Measurements from ENCODE around the gene CD63.

CD63 gene

GRCh38 chr12:55695349-55695748 lies 33.5 kb downstream of the CD63 start:
- no peak overlapping the region for H3K4me3 ChIP-seq (replicated peaks; ENCODE audit: low read depth, low read length)
- DNase-seq (ENCODE audit: low read depth), result no peak
- TF ChIP-seq CTCF (IDR thresholded peaks at IDR 0.05; ENCODE audit: low read length, missing control alignments), result no peak

- no peak for DNase-seq (ENCODE audit: low read depth)
- TF ChIP-seq CTCF (IDR thresholded peaks at IDR 0.05; ENCODE audit: low read length, missing control alignments), result no peak
- no peak overlapping the region for H3K4me3 ChIP-seq (replicated peaks; ENCODE audit: low read depth, low read length)
These were observed 34.2 kb downstream of the CD63 start for GRCh38 chr12:55694651-55695050.

- TF ChIP-seq CTCF (IDR thresholded peaks at IDR 0.05; ENCODE audit: low read length, missing control alignments), result no peak
- no peak overlapping the region for H3K4me3 ChIP-seq (replicated peaks; ENCODE audit: low read depth, low read length)
- no peak for DNase-seq (ENCODE audit: low read depth)
These were observed 34.7 kb downstream of the CD63 start for GRCh38 chr12:55694188-55694515.

GRCh38 chr12:55693323-55694187 lies 35.3 kb downstream of the CD63 start:
- TF ChIP-seq CTCF (IDR thresholded peaks at IDR 0.05; ENCODE audit: low read length, missing control alignments), result no peak
- H3K4me3 ChIP-seq (replicated peaks; ENCODE audit: low read depth, low read length), result no peak overlapping the region
- no peak for DNase-seq (ENCODE audit: low read depth)

- H3K4me3 ChIP-seq (replicated peaks; ENCODE audit: low read depth, low read length), result no peak overlapping the region
- TF ChIP-seq CTCF (IDR thresholded peaks at IDR 0.05; ENCODE audit: low read length, missing control alignments), result no peak
- DNase-seq (ENCODE audit: low read depth), result no peak
These were observed 36.0 kb downstream of the CD63 start for GRCh38 chr12:55692631-55693322.

- no peak for DNase-seq (ENCODE audit: low read depth)
- no peak for TF ChIP-seq CTCF (IDR thresholded peaks at IDR 0.05; ENCODE audit: low read length, missing control alignments)
- no peak overlapping the region for H3K4me3 ChIP-seq (replicated peaks; ENCODE audit: low read depth, low read length)
These were observed 39.8 kb downstream of the CD63 start for GRCh38 chr12:55688716-55689655.
